ENCODE measurements around the gene ZNF664. TPM values are rescaled to one million over a fixed set of nuclear protein-coding genes. Genes with fewer than 3 reads are reported as not detected.
"Not testable (repeated sequence)": the region's sequence is repeated elsewhere in the genome, so short reads cannot be mapped to it uniquely, and the experiment has no call there.

ZNF664 gene
- total RNA-seq, 4 donors from 2014 or later, result 58.5 to 76.4 (median 70.3) TPM

GRCh38 chr12:123943816-123944215 is 29.2 kb upstream of the ZNF664 start:
- no peak overlapping the region for H3K27ac ChIP-seq (replicated peaks in 1 of 4)
- DNase-seq (ENCODE audit: extremely low spot score), result no peak
- no peak for TF ChIP-seq EP300 (IDR thresholded peaks at IDR 0.05)
- TF ChIP-seq, protein P1, sequence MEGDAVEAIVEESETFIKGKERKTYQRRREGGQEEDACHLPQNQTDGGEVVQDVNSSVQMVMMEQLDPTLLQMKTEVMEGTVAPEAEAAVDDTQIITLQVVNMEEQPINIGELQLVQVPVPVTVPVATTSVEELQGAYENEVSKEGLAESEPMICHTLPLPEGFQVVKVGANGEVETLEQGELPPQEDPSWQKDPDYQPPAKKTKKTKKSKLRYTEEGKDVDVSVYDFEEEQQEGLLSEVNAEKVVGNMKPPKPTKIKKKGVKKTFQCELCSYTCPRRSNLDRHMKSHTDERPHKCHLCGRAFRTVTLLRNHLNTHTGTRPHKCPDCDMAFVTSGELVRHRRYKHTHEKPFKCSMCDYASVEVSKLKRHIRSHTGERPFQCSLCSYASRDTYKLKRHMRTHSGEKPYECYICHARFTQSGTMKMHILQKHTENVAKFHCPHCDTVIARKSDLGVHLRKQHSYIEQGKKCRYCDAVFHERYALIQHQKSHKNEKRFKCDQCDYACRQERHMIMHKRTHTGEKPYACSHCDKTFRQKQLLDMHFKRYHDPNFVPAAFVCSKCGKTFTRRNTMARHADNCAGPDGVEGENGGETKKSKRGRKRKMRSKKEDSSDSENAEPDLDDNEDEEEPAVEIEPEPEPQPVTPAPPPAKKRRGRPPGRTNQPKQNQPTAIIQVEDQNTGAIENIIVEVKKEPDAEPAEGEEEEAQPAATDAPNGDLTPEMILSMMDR (IDR thresholded peaks at IDR 0.05), result no peak
- TF ChIP-seq POLR2A (IDR thresholded peaks at IDR 0.05; ENCODE audit: low read depth), result no peak
- H3K4me1 ChIP-seq, result peaks cover 11 to 27% (median 19%) of the 10 kb centered on the region in 4 donors
- intact Hi-C loops (cut with DNase I), result no loop called here
- H3K9me3 ChIP-seq, result no peaks in the 10 kb centered on the region
- no peak overlapping the region for H3K4me3 ChIP-seq
- peaks cover 40 to 72% (median 66%) of the 10 kb centered on the region in 4 donors for H3K36me3 ChIP-seq
- WGBS, result 95% methylated on average over 5 of the region's 5 CpGs
- no peaks in the 10 kb centered on the region for H3K27me3 ChIP-seq

GRCh38 chr12:123944696-123945095 is 28.3 kb upstream of the ZNF664 start:
- DNase-seq (ENCODE audit: extremely low spot score), result no peak
- peaks cover 40 to 68% (median 60%) of the 10 kb centered on the region in 4 donors for H3K36me3 ChIP-seq

GRCh38 chr12:123945287-123946151 is 27.5 kb upstream of the ZNF664 start:
- Histone ChIP-seq H3K4me1 (peaks cover 16 to 36% (median 33%) of the 10 kb centered on the region in 4 donors), H3K9me3 (no peaks in the 10 kb centered on the region), H3K36me3 (peaks cover 33 to 60% (median 52%) of the 10 kb centered on the region in 4 donors), H3K27ac (replicated peaks in 1 of 4) (no peak overlapping the region), H3K27me3 (no peaks in the 10 kb centered on the region), H3K4me3 (no peak overlapping the region)
- DNase-seq (ENCODE audit: extremely low spot score), result no peak
- 89% methylated on average over 17 of the region's 25 CpGs for WGBS
- TF ChIP-seq EP300 (IDR thresholded peaks at IDR 0.05), result no peak
- TF ChIP-seq, protein P1 (IDR thresholded peaks at IDR 0.05), result no peak
- no peak for TF ChIP-seq POLR2A (IDR thresholded peaks at IDR 0.05; ENCODE audit: low read depth)
- TF ChIP-seq POLR2AphosphoS5 (IDR thresholded peaks at IDR 0.05), result no peak
- intact Hi-C loops (cut with DNase I), result no loop called here

More at GRCh38 chr12:123944696-123945095, 28.3 kb upstream of the ZNF664 start:
- H3K4me3 ChIP-seq, result no peak overlapping the region
- no peaks in the 10 kb centered on the region for H3K27me3 ChIP-seq
- no peak overlapping the region for H3K27ac ChIP-seq (replicated peaks in 1 of 4)
- no peaks in the 10 kb centered on the region for H3K9me3 ChIP-seq
- intact Hi-C loops (cut with DNase I), result no loop called here
- TF ChIP-seq, protein P1 (IDR thresholded peaks at IDR 0.05), result no peak
- TF ChIP-seq EP300 (IDR thresholded peaks at IDR 0.05) (no peak), POLR2A (IDR thresholded peaks at IDR 0.05; ENCODE audit: low read depth) (no peak), POLR2AphosphoS5 (IDR thresholded peaks at IDR 0.05) (no peak)
- 92% methylated on average over 10 of the region's 10 CpGs for WGBS
- peaks cover 11 to 31% (median 27%) of the 10 kb centered on the region in 4 donors for H3K4me1 ChIP-seq

DNA sequence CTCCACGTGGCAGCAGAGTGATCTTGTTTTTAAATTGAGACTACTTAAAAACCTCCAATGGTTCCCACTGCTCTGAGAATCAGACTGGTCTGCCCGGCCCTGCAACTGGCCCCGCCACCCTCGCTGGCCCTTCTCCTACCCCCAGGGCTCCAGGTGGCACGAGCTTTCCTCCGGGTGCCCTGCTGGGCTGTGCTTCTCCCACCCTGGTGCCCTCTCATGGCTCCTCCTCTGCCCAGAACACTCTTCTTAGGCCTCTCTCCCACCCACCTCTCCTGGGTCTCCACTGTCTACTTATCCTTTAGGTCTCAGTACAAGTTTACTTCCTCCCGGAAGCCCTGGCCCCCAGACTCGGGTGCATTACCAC is 26.9 kb upstream of the ZNF664 start:
- no peak overlapping the region for H3K27ac ChIP-seq (replicated peaks in 1 of 4)
- peaks cover 20 to 41% (median 39%) of the 10 kb centered on the region in 4 donors for H3K4me1 ChIP-seq
- H3K9me3 ChIP-seq, result no peaks in the 10 kb centered on the region
- H3K36me3 ChIP-seq, result peaks cover 27 to 54% (median 46%) of the 10 kb centered on the region in 4 donors
- no peak for DNase-seq (ENCODE audit: extremely low spot score)
- WGBS, result 91% methylated on average over 8 of the region's 8 CpGs
- no peaks in the 10 kb centered on the region for H3K27me3 ChIP-seq
- no peak overlapping the region for H3K4me3 ChIP-seq
- intact Hi-C loops (cut with DNase I), result no loop called here
- TF ChIP-seq EP300 (IDR thresholded peaks at IDR 0.05) (no peak), POLR2A (IDR thresholded peaks at IDR 0.05; ENCODE audit: low read depth) (no peak), POLR2AphosphoS5 (IDR thresholded peaks at IDR 0.05) (no peak)
- TF ChIP-seq, protein P1 (IDR thresholded peaks at IDR 0.05), result no peak

- DNase-seq (ENCODE audit: extremely low spot score); intact Hi-C loops (cut with DNase I); H3K27ac ChIP-seq (replicated peaks in 1 of 4); H3K27me3 ChIP-seq; H3K4me3 ChIP-seq; H3K9me3 ChIP-seq: not testable (repeated sequence)
- 97% methylated on average over 12 of the region's 35 CpGs for WGBS
- Histone ChIP-seq H3K36me3 (peaks cover 20 to 47% (median 39%) of the 10 kb centered on the region in 4 donors), H3K4me1 (peaks cover 24 to 46% (median 45%) of the 10 kb centered on the region in 4 donors)
Measured at GRCh38 chr12:123946516-123947505, 26.2 kb upstream of the ZNF664 start.

- peaks cover 31 to 53% (median 50%) of the 10 kb centered on the region in 4 donors for H3K4me1 ChIP-seq
- H3K27me3 ChIP-seq; H3K9me3 ChIP-seq; DNase-seq (ENCODE audit: extremely low spot score); H3K4me3 ChIP-seq; intact Hi-C loops (cut with DNase I); H3K27ac ChIP-seq (replicated peaks in 1 of 4): not testable (repeated sequence)
- H3K36me3 ChIP-seq, result peaks cover 16 to 40% (median 32%) of the 10 kb centered on the region in 4 donors
- WGBS, result 90% methylated on average over 7 of the region's 7 CpGs
Measured at GRCh38 chr12:123947531-123947930, 25.5 kb upstream of the ZNF664 start.
